Activated gamma-delta T cell treated with anti-CD3 and anti-CD28 coated beads, Interleukin-2, amount 50 U/mL, for 16 hours (primary cell): ENCODE results near the gene KNDC1.

Experiments
- DNase-seq: peaks from one replicate; pipeline ENCODE4 v3.0.0-alpha.2; 2020; ENCODE audit warnings: low read depth

Gene KNDC1

GRCh38 chr10:133177380-133178157, 17.6 kb downstream of the KNDC1 start:
- no peak for DNase-seq

- no peak for DNase-seq
These were observed 18.5 kb downstream of the KNDC1 start for GRCh38 chr10:133178357-133179127.

- DNase-seq: no peak
These were observed 19.1 kb downstream of the KNDC1 start for GRCh38 chr10:133179128-133179520.

GRCh38 chr10:133179651-133180050, 19.6 kb downstream of the KNDC1 start:
- no peak for DNase-seq

GRCh38 chr10:133180192-133180964, 20.4 kb downstream of the KNDC1 start:
- DNase-seq: no peak

GRCh38 chr10:133180965-133181639, 21.1 kb downstream of the KNDC1 start:
- no peak for DNase-seq

- DNase-seq: no peak
These were observed 22.2 kb downstream of the KNDC1 start for GRCh38 chr10:133182190-133182589.

GRCh38 chr10:133182791-133183645, 23.0 kb downstream of the KNDC1 start:
- DNase-seq: no peak

GRCh38 chr10:133183646-133184378, 23.8 kb downstream of the KNDC1 start:
- DNase-seq: no peak

- no peak for DNase-seq
These were observed 24.7 kb downstream of the KNDC1 start for GRCh38 chr10:133184591-133185244.

- DNase-seq: no peak
These were observed 25.4 kb downstream of the KNDC1 start for GRCh38 chr10:133185421-133185820.

- DNase-seq: no peak
These were observed 25.9 kb downstream of the KNDC1 start for GRCh38 chr10:133185916-133186315.

GRCh38 chr10:133186416-133187090, 26.5 kb downstream of the KNDC1 start:
- no peak for DNase-seq

- DNase-seq: no peak
These were observed 27.3 kb downstream of the KNDC1 start for GRCh38 chr10:133187091-133187905.

GRCh38 chr10:133187906-133188681, 28.1 kb downstream of the KNDC1 start:
- no peak for DNase-seq

- DNase-seq: no peak
These were observed 29.2 kb downstream of the KNDC1 start for GRCh38 chr10:133189256-133189655.

- no peak for DNase-seq
These were observed 29.7 kb downstream of the KNDC1 start for GRCh38 chr10:133189726-133190125.

- no peak for DNase-seq
These were observed 30.2 kb downstream of the KNDC1 start for GRCh38 chr10:133190225-133190624.
